ENCODE results near the gene SDR42E2.

DNA sequence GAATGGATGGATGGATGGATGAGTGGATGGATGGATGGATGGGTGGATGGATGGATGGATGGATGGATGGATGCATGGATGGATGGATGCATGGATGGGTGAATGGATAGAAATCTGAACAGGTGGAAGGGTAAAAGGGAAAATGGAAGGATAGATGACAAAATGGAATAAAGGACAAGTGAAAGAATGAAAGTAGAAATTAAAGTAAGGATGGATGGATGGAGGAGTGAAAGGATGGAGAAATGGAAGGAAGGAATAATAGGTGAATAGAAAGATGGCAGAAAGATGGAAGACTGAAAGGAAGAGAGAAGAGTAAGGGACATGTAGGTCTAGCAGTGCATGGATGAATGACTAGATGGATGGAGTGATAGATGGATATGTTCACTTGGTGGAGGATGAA lies 40.1 kb upstream of the SDR42E2 start:
- no peak for TF ChIP-seq EZH2 (IDR thresholded peaks at IDR 0.05; ENCODE audit: low read length, missing control alignments)
- TF ChIP-seq CTCF (conservative IDR thresholded peaks at IDR 0.05 in 1 of 2, IDR thresholded peaks at IDR 0.05 in 1 of 2; ENCODE audit: low read depth in 1 of 2, low read length in 2 of 2): no peak

All from fibroblast of lung (primary cell).